ENCODE data around the gene RBM34.

GRCh38 chr1:235133086-235133485 is 28.0 kb downstream of the RBM34 start:
- TF ChIP-seq CTCF (IDR thresholded peaks at IDR 0.05), result no peak
- TF ChIP-seq POLR2A (IDR thresholded peaks at IDR 0.05), result no peak

All from uterus (tissue), 2 donors.